Activated T-cell treated with anti-CD3 and anti-CD28 coated beads, Interleukin-2, amount 50 U/mL, for 4 hours (primary cell): Measurements from ENCODE around the gene WASF3. TPM values are rescaled to one million over a fixed set of nuclear protein-coding genes. Genes with fewer than 3 reads are reported as not detected.

Source experiments
- ATAC-seq, 2 donors: fragments of 200-7000 bp; cut with Tn5 transposase; one replicate each; pipeline ENCODE4 v1.10.0; 2021
- DNase-seq: peaks from one replicate; pipeline ENCODE4 v3.0.0-alpha.2; 2020
- H3K27me3 Mint-ChIP-seq: one replicate; pipeline ENCODE4 v1.8.0; 2021; ENCODE audit warnings: low read depth, mixed read lengths
- H3K36me3 Mint-ChIP-seq: one replicate; pipeline ENCODE4 v1.8.0; 2022; ENCODE audit warnings: mixed read lengths; ENCODE audit not compliant: insufficient read depth
- H3K4me1 Mint-ChIP-seq: one replicate; pipeline ENCODE4 v1.8.0; 2021; ENCODE audit warnings: low read depth, mixed read lengths
- H3K4me3 Mint-ChIP-seq: one replicate; pipeline ENCODE4 v1.8.0; 2021; ENCODE audit warnings: mild to moderate bottlenecking, moderate library complexity, mixed read lengths
- H3K9me3 Mint-ChIP-seq: one replicate; pipeline ENCODE4 v1.8.0; 2021; ENCODE audit warnings: mixed read lengths
- total RNA-seq, 3 donors: library from RNA; stranded (reverse); gene quantifications; one replicate each; pipeline ENCODE4 v1.2.1, GENCODE V29; 2021

Gene WASF3
- total RNA-seq, 3 donors from 2014 or later, result 0.14 to 0.33 (median 0.26) TPM

GRCh38 chr13:26699197-26699490, 141.7 kb downstream of the WASF3 start:
- DNase-seq (no peak), ATAC-seq (no peak)
- H3K9me3 Mint-ChIP-seq, result no peaks in the 10 kb centered on the region
- H3K27me3 Mint-ChIP-seq, result peaks cover 12% of the 10 kb centered on the region
- no peak overlapping the region for H3K4me3 Mint-ChIP-seq
- H3K4me1 Mint-ChIP-seq, result peaks cover 4% of the 10 kb centered on the region
- no peaks in the 10 kb centered on the region for H3K36me3 Mint-ChIP-seq

GRCh38 chr13:26705536-26705935, 148.1 kb downstream of the WASF3 start:
- ATAC-seq (no peak), DNase-seq (no peak)
- no peaks in the 10 kb centered on the region for H3K4me1 Mint-ChIP-seq
- peaks cover 6% of the 10 kb centered on the region for H3K27me3 Mint-ChIP-seq
- H3K4me3 Mint-ChIP-seq, result no peak overlapping the region
- no peaks in the 10 kb centered on the region for H3K36me3 Mint-ChIP-seq
- no peaks in the 10 kb centered on the region for H3K9me3 Mint-ChIP-seq

GRCh38 chr13:26706381-26706780, 148.9 kb downstream of the WASF3 start:
- DNase-seq (no peak), ATAC-seq (no peak)
- peaks cover 6% of the 10 kb centered on the region for H3K27me3 Mint-ChIP-seq
- H3K4me3 Mint-ChIP-seq, result no peak overlapping the region
- H3K9me3 Mint-ChIP-seq, result no peaks in the 10 kb centered on the region
- H3K36me3 Mint-ChIP-seq, result no peaks in the 10 kb centered on the region
- H3K4me1 Mint-ChIP-seq, result no peaks in the 10 kb centered on the region

GRCh38 chr13:26707122-26708006, 149.9 kb downstream of the WASF3 start:
- Mint-ChIP-seq H3K36me3 (no peaks in the 10 kb centered on the region), H3K9me3 (peaks cover under 1% of the 10 kb centered on the region), H3K4me3 (no peak overlapping the region), H3K27me3 (peaks cover 6% of the 10 kb centered on the region), H3K4me1 (no peaks in the 10 kb centered on the region)
- peak; percentile 56 to 66 for ATAC-seq
- no peak for DNase-seq

GRCh38 chr13:26708007-26708297, 150.5 kb downstream of the WASF3 start:
- H3K27me3 Mint-ChIP-seq, result peaks cover 6% of the 10 kb centered on the region
- DNase-seq (no peak), ATAC-seq (no peak)
- peaks cover 6% of the 10 kb centered on the region for H3K9me3 Mint-ChIP-seq
- no peak overlapping the region for H3K4me3 Mint-ChIP-seq
- H3K4me1 Mint-ChIP-seq, result no peaks in the 10 kb centered on the region
- no peaks in the 10 kb centered on the region for H3K36me3 Mint-ChIP-seq

- H3K4me3 Mint-ChIP-seq, result no peak overlapping the region
- H3K9me3 Mint-ChIP-seq, result peaks cover 7% of the 10 kb centered on the region
- no peak for DNase-seq
- no peaks in the 10 kb centered on the region for H3K36me3 Mint-ChIP-seq
- H3K27me3 Mint-ChIP-seq, result peaks cover 4% of the 10 kb centered on the region
- no peaks in the 10 kb centered on the region for H3K4me1 Mint-ChIP-seq
- ATAC-seq, result no peak
Observed at GRCh38 chr13:26709461-26709860, 152.0 kb downstream of the WASF3 start.

- H3K9me3 Mint-ChIP-seq, result peaks cover 7% of the 10 kb centered on the region
- no peaks in the 10 kb centered on the region for H3K4me1 Mint-ChIP-seq
- no peaks in the 10 kb centered on the region for H3K36me3 Mint-ChIP-seq
- H3K4me3 Mint-ChIP-seq, result no peak overlapping the region
- DNase-seq (no peak), ATAC-seq (no peak)
- peaks cover 4% of the 10 kb centered on the region for H3K27me3 Mint-ChIP-seq
Observed at GRCh38 chr13:26710166-26710565, 152.7 kb downstream of the WASF3 start.

GRCh38 chr13:26711211-26711610, 153.7 kb downstream of the WASF3 start:
- no peak for DNase-seq

GRCh38 chr13:26713341-26713740, 155.9 kb downstream of the WASF3 start:
- Mint-ChIP-seq H3K9me3 (peaks cover 7% of the 10 kb centered on the region), H3K4me1 (no peaks in the 10 kb centered on the region), H3K4me3 (no peak overlapping the region), H3K36me3 (no peaks in the 10 kb centered on the region), H3K27me3 (no peaks in the 10 kb centered on the region)
- DNase-seq (no peak), ATAC-seq (no peak)

More at GRCh38 chr13:26711211-26711610, 153.7 kb downstream of the WASF3 start:
- Mint-ChIP-seq H3K9me3 (peaks cover 7% of the 10 kb centered on the region), H3K4me3 (no peak overlapping the region), H3K4me1 (no peaks in the 10 kb centered on the region), H3K27me3 (no peaks in the 10 kb centered on the region), H3K36me3 (no peaks in the 10 kb centered on the region)
- ATAC-seq, result no peak

- DNase-seq (no peak), ATAC-seq (no peak)
- Mint-ChIP-seq H3K9me3 (peaks cover 7% of the 10 kb centered on the region), H3K4me1 (peaks cover 20% of the 10 kb centered on the region), H3K27me3 (no peaks in the 10 kb centered on the region), H3K4me3 (no peak overlapping the region), H3K36me3 (no peaks in the 10 kb centered on the region)
Observed at GRCh38 chr13:26716984-26717383, 159.5 kb downstream of the WASF3 start.

- Mint-ChIP-seq H3K36me3 (no peaks in the 10 kb centered on the region), H3K4me3 (no peak overlapping the region), H3K27me3 (no peaks in the 10 kb centered on the region), H3K9me3 (no peaks in the 10 kb centered on the region), H3K4me1 (peaks cover 24% of the 10 kb centered on the region)
- ATAC-seq (no peak), DNase-seq (no peak)
Observed at GRCh38 chr13:26718146-26718545, 160.7 kb downstream of the WASF3 start.

GRCh38 chr13:26718872-26719271, 161.4 kb downstream of the WASF3 start:
- no peak overlapping the region for H3K4me3 Mint-ChIP-seq
- no peak for ATAC-seq
- DNase-seq, result no peak
- H3K36me3 Mint-ChIP-seq, result no peaks in the 10 kb centered on the region
- H3K4me1 Mint-ChIP-seq, result peaks cover 24% of the 10 kb centered on the region
- H3K27me3 Mint-ChIP-seq, result no peaks in the 10 kb centered on the region
- no peaks in the 10 kb centered on the region for H3K9me3 Mint-ChIP-seq

- Mint-ChIP-seq H3K36me3 (no peaks in the 10 kb centered on the region), H3K4me1 (peaks cover 24% of the 10 kb centered on the region), H3K4me3 (no peak overlapping the region), H3K9me3 (no peaks in the 10 kb centered on the region), H3K27me3 (no peaks in the 10 kb centered on the region)
- ATAC-seq, result no peak
- no peak for DNase-seq
Observed at GRCh38 chr13:26719356-26719945, 162.0 kb downstream of the WASF3 start.

- peak; percentile 70 to 79 for ATAC-seq
- no peaks in the 10 kb centered on the region for H3K27me3 Mint-ChIP-seq
- H3K9me3 Mint-ChIP-seq, result no peaks in the 10 kb centered on the region
- H3K4me1 Mint-ChIP-seq, result peaks cover 24% of the 10 kb centered on the region
- H3K4me3 Mint-ChIP-seq, result peak overlapping the region; percentile 67
- H3K36me3 Mint-ChIP-seq, result no peaks in the 10 kb centered on the region
- DNase-seq, result no peak
Observed at GRCh38 chr13:26721251-26722121, 164.0 kb downstream of the WASF3 start.
